GM23338 (cell line): Measurements from ENCODE around the gene GRP. TPM values are rescaled to one million over a fixed set of nuclear protein-coding genes. Genes with fewer than 3 reads are reported as not detected.

Source experiments
- ATAC-seq: fragments of 200-7000 bp; cut with Tn5 transposase; 3 replicates; pipeline ENCODE4 v1.9.1; 2020
- DNase-seq: peaks from one replicate; pipeline ENCODE4 v3.0.0-alpha.2; 2015; ENCODE audit warnings: low spot score
- H2AFZ ChIP-seq: fragments of 200-600 bp; sonication (generic); 2 replicates; pipeline ENCODE4 v1.8.0; 2016; ENCODE audit warnings: antibody characterized with exemption, mild to moderate bottlenecking, moderate library complexity
- H3F3A ChIP-seq: fragments of 200-600 bp; sonication (generic); replicated peaks from 2 replicates; pipeline ENCODE4 v1.8.0; 2017; ENCODE audit warnings: antibody characterized with exemption, mixed run types, low read depth
- H3K27ac ChIP-seq: fragments of 200-600 bp; sonication (generic); 2 replicates; pipeline ENCODE4 v1.6.1; 2016; ENCODE audit warnings: low read depth
- H3K27me3 ChIP-seq: fragments of 200-600 bp; sonication (generic); 2 replicates; pipeline ENCODE4 v1.8.0; 2016; ENCODE audit warnings: mild to moderate bottlenecking, mixed run types, moderate library complexity; ENCODE audit not compliant: insufficient read depth
- H3K36me3 ChIP-seq: fragments of 200-600 bp; sonication (generic); 2 replicates; pipeline ENCODE4 v1.8.0; 2016; ENCODE audit warnings: mild to moderate bottlenecking; ENCODE audit not compliant: insufficient read depth
- H3K4me1 ChIP-seq: fragments of 200-600 bp; sonication (generic); 2 replicates; pipeline ENCODE4 v1.8.0; 2016; ENCODE audit warnings: mild to moderate bottlenecking, moderate library complexity; ENCODE audit not compliant: insufficient read depth
- H3K4me2 ChIP-seq: fragments of 200-600 bp; sonication (generic); 2 replicates; pipeline ENCODE4 v1.7.1; 2017; ENCODE audit warnings: mixed run types
- H3K4me3 ChIP-seq: fragments of 200-600 bp; sonication (generic); 2 replicates; pipeline ENCODE4 v1.6.1; 2016; ENCODE audit warnings: mixed run types
- H3K79me2 ChIP-seq: fragments of 200-600 bp; sonication (generic); replicated peaks from 2 replicates; pipeline ENCODE4 v1.8.0; 2017; ENCODE audit warnings: mild to moderate bottlenecking; ENCODE audit not compliant: insufficient read depth
- H3K9me2 ChIP-seq: fragments of 200-600 bp; sonication (generic); 2 replicates; pipeline ENCODE4 v1.8.0; 2017; ENCODE audit not compliant: insufficient read depth
- H4K20me1 ChIP-seq: fragments of 200-600 bp; sonication (generic); replicated peaks from 2 replicates; pipeline ENCODE4 v1.8.0; 2017; ENCODE audit warnings: mild to moderate bottlenecking; ENCODE audit not compliant: insufficient read depth
- H3K27ac Mint-ChIP-seq: 2 replicates; pipeline ENCODE4 v1.8.0; 2020; ENCODE audit warnings: inconsistent platforms, mild to moderate bottlenecking, moderate library complexity, mixed read lengths
- H3K27me3 Mint-ChIP-seq: 3 replicates; pipeline ENCODE4 v1.8.0; 2022; ENCODE audit warnings: low read depth, mild to moderate bottlenecking, moderate library complexity, mixed read lengths, inconsistent platforms; ENCODE audit not compliant: insufficient read depth, poor library complexity
- H3K36me3 Mint-ChIP-seq: 3 replicates; pipeline ENCODE4 v1.8.0; 2021; ENCODE audit warnings: low read depth, mild to moderate bottlenecking, inconsistent platforms, moderate library complexity, mixed read lengths
- H3K4me1 Mint-ChIP-seq: 3 replicates; pipeline ENCODE4 v1.8.0; 2020; ENCODE audit warnings: mild to moderate bottlenecking, inconsistent platforms, mixed read lengths
- H3K4me3 Mint-ChIP-seq: 3 replicates; pipeline ENCODE4 v1.8.0; 2021; ENCODE audit warnings: moderate library complexity, mild to moderate bottlenecking, inconsistent platforms, mixed read lengths
- H3K9me3 Mint-ChIP-seq: 3 replicates; pipeline ENCODE4 v1.8.0; 2020; ENCODE audit warnings: moderate library complexity, mild to moderate bottlenecking, inconsistent platforms, mixed read lengths
- CREB1 ChIP-seq: fragments of 250-450 bp; sonication (Bioruptor Pico); IDR thresholded peaks from 2 replicates; pipeline ENCODE4 v1.5.0; 2020; ENCODE audit warnings: low read depth, mild to moderate bottlenecking, moderate library complexity
- ETS1 ChIP-seq: IDR thresholded peaks from 2 replicates; pipeline ENCODE4 v1.6.1; 2016; ENCODE audit warnings: antibody characterized with exemption
- EZH2 ChIP-seq: fragments of 200-600 bp; sonication (generic); IDR thresholded peaks from one replicate; pipeline ENCODE4 v1.8.0; 2017; ENCODE audit warnings: antibody characterized with exemption, mild to moderate bottlenecking, low read depth; ENCODE audit not compliant: unreplicated experiment
- EZH2phosphoT487 ChIP-seq: fragments of 200-600 bp; sonication (generic); IDR thresholded peaks from one replicate; pipeline ENCODE4 v1.8.1; 2018; ENCODE audit warnings: antibody characterized with exemption; ENCODE audit not compliant: unreplicated experiment
- REST ChIP-seq: IDR thresholded peaks from one replicate; pipeline ENCODE4 v1.6.1; 2018; ENCODE audit warnings: antibody characterized with exemption; ENCODE audit not compliant: unreplicated experiment
- ZNF114 ChIP-seq: fragments of 250-450 bp; sonication (Bioruptor Pico); IDR thresholded peaks from 2 replicates; pipeline ENCODE4 v1.5.0; 2020; ENCODE audit warnings: mild to moderate bottlenecking, moderate library complexity
- ZNF462 ChIP-seq: fragments of 250-450 bp; sonication (Bioruptor Pico); IDR thresholded peaks from 2 replicates; pipeline ENCODE4 v1.5.0; 2020; ENCODE audit warnings: mild to moderate bottlenecking, moderate library complexity
- polyA plus RNA-seq: library from polyadenylated mRNA; unstranded; fragments of >200 nt; fragmentation: Nextera tagmentation; extraction: Ambion mirVana; gene quantifications from 2 replicates; pipeline ENCODE4 v1.2.1, GENCODE V29; 2016
- total RNA-seq: library from RNA; depleted of rRNA; stranded (reverse); fragments of >200 nt; shearing (Covaris generic); gene quantifications from 2 replicates; pipeline ENCODE4 v1.2.3, GENCODE V29; 2014

The GRP gene
- total and polyA plus RNA-seq, 2 experiments from 2014 or later: not detected

GRCh38 chr18:59269563-59270119 is 49.7 kb downstream of the GRP start:
- DNase-seq: no peak
- H3K27me3 ChIP-seq: peaks cover 99% of the 10 kb centered on the region
- peaks cover 25% of the 10 kb centered on the region for H3F3A ChIP-seq
- peak overlapping the region; percentile 74 for H3K4me3 Mint-ChIP-seq
- H3K36me3 ChIP-seq: no peaks in the 10 kb centered on the region
- no peaks in the 10 kb centered on the region for H3K79me2 ChIP-seq
- H2AFZ ChIP-seq: peak overlapping the region; percentile 90
- TF ChIP-seq EZH2 (peak; percentile 92), EZH2phosphoT487 (no peak), REST (no peak)
- no peaks in the 10 kb centered on the region; the same call in 2 of the 3 replicates for H3K36me3 Mint-ChIP-seq
- peaks cover 62% of the 10 kb centered on the region for H3K4me1 ChIP-seq
- H3K4me3 ChIP-seq: peak overlapping the region; percentile 69
- peaks cover 26% of the 10 kb centered on the region for H4K20me1 ChIP-seq
- H3K9me3 Mint-ChIP-seq: peaks cover 3% of the 10 kb centered on the region; the same call in 2 of the 3 replicates
- H3K27ac Mint-ChIP-seq: no peak overlapping the region
- H3K27me3 Mint-ChIP-seq: peaks cover 90% of the 10 kb centered on the region
- no peak for ATAC-seq
- no peak overlapping the region for H3K27ac ChIP-seq
- peaks cover 39% of the 10 kb centered on the region for H3K4me1 Mint-ChIP-seq
- peak overlapping the region; percentile 87 for H3K4me2 ChIP-seq
- H3K9me2 ChIP-seq: no peaks in the 10 kb centered on the region

- Histone ChIP-seq H2AFZ (no peak overlapping the region), H3F3A (peaks cover 25% of the 10 kb centered on the region), H3K79me2 (no peaks in the 10 kb centered on the region), H3K9me2 (no peaks in the 10 kb centered on the region), H3K36me3 (no peaks in the 10 kb centered on the region), H4K20me1 (peaks cover 34% of the 10 kb centered on the region), H3K4me2 (peak overlapping the region; percentile 61), H3K4me3 (peak overlapping the region; percentile 13), H3K27ac (no peak overlapping the region), H3K4me1 (peaks cover 71% of the 10 kb centered on the region), H3K27me3 (peaks cover 99% of the 10 kb centered on the region)
- no peak overlapping the region for H3K4me3 Mint-ChIP-seq
- ATAC-seq (no peak), DNase-seq (peak; percentile 17)
- H3K27me3 Mint-ChIP-seq: peaks cover 90% of the 10 kb centered on the region
- no peaks in the 10 kb centered on the region; the same call in 2 of the 3 replicates for H3K36me3 Mint-ChIP-seq
- TF ChIP-seq CREB1 (no peak), EZH2 (peak; percentile 74), ZNF462 (CRISPR knock-in tag) (no peak), ETS1 (no peak), ZNF114 (CRISPR knock-in tag) (no peak)
- H3K9me3 Mint-ChIP-seq: peaks cover 3% of the 10 kb centered on the region; the same call in 2 of the 3 replicates
- H3K27ac Mint-ChIP-seq: no peak overlapping the region
- peaks cover 47% of the 10 kb centered on the region for H3K4me1 Mint-ChIP-seq
Observed at GRCh38 chr18:59270689-59271257, 50.8 kb downstream of the GRP start.
